ENCODE measurements around the gene EFNB1.

EFNB1 gene

GRCh38 chrX:68877606-68878005, 48.8 kb downstream of the EFNB1 start:
- no peak for DNase-seq (ENCODE audit: low spot score)
- in situ Hi-C loops (cut with MboI; ENCODE audit: low pct_unique_long_range_greater_than_20kb, low sequenced_read_pairs, unreplicated experiment): no loop called here
- TF ChIP-seq, protein P1, sequence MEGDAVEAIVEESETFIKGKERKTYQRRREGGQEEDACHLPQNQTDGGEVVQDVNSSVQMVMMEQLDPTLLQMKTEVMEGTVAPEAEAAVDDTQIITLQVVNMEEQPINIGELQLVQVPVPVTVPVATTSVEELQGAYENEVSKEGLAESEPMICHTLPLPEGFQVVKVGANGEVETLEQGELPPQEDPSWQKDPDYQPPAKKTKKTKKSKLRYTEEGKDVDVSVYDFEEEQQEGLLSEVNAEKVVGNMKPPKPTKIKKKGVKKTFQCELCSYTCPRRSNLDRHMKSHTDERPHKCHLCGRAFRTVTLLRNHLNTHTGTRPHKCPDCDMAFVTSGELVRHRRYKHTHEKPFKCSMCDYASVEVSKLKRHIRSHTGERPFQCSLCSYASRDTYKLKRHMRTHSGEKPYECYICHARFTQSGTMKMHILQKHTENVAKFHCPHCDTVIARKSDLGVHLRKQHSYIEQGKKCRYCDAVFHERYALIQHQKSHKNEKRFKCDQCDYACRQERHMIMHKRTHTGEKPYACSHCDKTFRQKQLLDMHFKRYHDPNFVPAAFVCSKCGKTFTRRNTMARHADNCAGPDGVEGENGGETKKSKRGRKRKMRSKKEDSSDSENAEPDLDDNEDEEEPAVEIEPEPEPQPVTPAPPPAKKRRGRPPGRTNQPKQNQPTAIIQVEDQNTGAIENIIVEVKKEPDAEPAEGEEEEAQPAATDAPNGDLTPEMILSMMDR (IDR thresholded peaks at IDR 0.05; ENCODE audit: extremely low read depth, insufficient read depth, missing control alignments): no peak

DNA sequence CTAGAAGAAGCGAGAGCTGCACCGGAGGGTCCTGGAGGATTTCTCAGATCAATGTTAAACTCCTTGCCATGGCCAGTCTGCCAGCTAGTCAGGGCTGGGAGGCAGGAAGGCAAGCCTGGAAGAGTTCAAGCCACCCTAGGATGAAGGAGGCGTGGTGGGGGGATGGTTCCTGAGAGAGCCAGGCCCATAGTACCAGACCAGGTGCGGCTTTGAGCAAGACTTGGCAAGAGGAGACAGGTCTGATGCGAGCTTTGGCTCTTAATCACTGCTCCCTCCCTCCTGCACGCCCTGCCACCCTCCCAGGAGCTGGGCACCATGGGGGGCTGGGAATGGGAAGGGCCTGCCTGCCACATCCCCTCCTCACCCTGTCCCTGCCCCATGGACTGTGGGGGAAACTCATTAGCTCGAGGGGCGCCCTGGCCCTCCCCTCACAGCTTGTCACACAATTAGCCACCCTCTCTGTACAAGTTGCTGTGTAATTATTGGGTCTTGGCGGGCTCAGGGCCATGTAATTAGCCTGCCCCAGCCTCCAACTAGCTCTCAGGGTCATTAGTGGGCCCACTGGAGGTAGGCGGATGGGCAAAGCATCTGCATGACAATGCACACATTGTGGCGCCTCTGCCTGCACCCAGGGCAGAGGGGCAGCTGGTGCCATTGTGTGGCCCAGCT, 50.3 kb downstream of the EFNB1 start:
- TF ChIP-seq, protein P1 (IDR thresholded peaks at IDR 0.05; ENCODE audit: extremely low read depth, insufficient read depth, missing control alignments): no peak

GRCh38 chrX:68880846-68881552, 52.2 kb downstream of the EFNB1 start:
- DNase-seq (ENCODE audit: low spot score): no peak
- in situ Hi-C loops (cut with MboI; ENCODE audit: low pct_unique_long_range_greater_than_20kb, low sequenced_read_pairs, unreplicated experiment): no loop called here
- TF ChIP-seq, protein P1 (IDR thresholded peaks at IDR 0.05; ENCODE audit: extremely low read depth, insufficient read depth, missing control alignments): no peak

More for the DNA sequence above, 50.3 kb downstream of the EFNB1 start:
- in situ Hi-C loops (cut with MboI; ENCODE audit: low pct_unique_long_range_greater_than_20kb, low sequenced_read_pairs, unreplicated experiment): no loop called here
- no peak for DNase-seq (ENCODE audit: low spot score)

DNA sequence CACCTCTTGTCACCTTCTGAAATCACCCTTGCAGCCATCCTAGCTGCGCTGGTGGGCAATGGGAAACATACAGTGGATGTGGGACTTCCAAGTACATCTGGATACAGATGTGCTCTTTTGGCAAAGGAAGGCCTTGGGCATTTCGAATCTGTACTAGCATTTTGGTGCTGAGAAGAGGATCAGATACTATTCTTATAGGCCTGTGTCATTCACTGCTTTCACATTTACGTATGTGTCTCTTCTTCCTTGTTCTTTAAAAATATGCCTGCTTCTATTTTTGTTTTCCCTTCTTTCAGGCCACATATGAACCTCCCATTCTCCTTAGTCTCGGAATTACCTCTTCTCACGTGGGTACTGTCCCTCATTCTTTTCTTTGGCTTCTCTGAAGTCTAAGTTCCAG, 53.1 kb downstream of the EFNB1 start:
- DNase-seq (ENCODE audit: low spot score): no peak
- TF ChIP-seq, protein P1 (IDR thresholded peaks at IDR 0.05; ENCODE audit: extremely low read depth, insufficient read depth, missing control alignments): no peak
- in situ Hi-C loops (cut with MboI; ENCODE audit: low pct_unique_long_range_greater_than_20kb, low sequenced_read_pairs, unreplicated experiment): no loop called here

DNA sequence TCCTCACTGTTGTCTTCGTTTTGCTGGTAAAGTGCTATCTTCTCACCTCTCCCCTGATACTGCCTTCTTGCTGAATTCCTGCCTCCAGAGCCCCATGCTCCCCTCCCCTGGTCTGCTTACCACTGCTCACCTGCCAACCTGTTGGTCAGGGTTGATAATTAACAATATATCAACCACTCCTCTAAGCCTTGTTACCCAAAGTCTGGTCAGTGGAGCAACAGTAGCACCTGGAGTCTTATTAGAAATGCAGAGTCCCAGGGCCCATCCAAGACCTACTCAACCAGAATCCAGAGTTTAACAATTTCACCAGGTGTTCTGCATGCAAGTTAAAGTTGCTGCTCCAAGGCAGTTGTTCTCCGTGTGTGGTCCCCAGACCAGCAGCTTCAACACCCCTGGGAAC, 55.0 kb downstream of the EFNB1 start:
- DNase-seq (ENCODE audit: low spot score): no peak
- in situ Hi-C loops (cut with MboI; ENCODE audit: low pct_unique_long_range_greater_than_20kb, low sequenced_read_pairs, unreplicated experiment): no loop called here
- TF ChIP-seq, protein P1 (IDR thresholded peaks at IDR 0.05; ENCODE audit: extremely low read depth, insufficient read depth, missing control alignments): no peak

DNA sequence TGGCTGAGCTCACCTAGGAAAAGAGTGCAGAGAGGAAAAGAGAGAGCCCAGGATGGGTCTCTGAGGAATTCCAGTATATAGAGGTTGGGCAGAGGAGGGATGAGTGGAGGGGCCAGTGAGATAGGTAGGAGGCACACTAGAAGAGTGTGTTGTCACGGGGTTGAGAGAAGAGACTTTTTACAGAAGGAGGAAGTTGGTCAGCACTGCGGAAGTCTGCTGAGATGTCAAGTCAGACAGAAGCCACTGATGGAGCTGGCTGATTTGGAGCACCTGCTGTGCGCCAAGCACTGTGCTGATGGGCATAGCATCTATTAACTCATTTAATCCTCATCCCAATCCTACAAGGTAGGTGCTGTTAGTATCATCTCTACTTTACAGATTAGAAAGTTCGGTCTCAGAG, 60.4 kb downstream of the EFNB1 start:
- no peak for DNase-seq (ENCODE audit: low spot score)
- TF ChIP-seq, protein P1 (IDR thresholded peaks at IDR 0.05; ENCODE audit: extremely low read depth, insufficient read depth, missing control alignments): no peak
- in situ Hi-C loops (cut with MboI; ENCODE audit: low pct_unique_long_range_greater_than_20kb, low sequenced_read_pairs, unreplicated experiment): no loop called here

Measured in GM13977 (cell line).